ENCODE data around the gene BRI3BP.
"Not testable (repeated sequence)": the region's sequence is repeated elsewhere in the genome, so short reads cannot be mapped to it uniquely, and the experiment has no call there.

BRI3BP gene

GRCh38 chr12:125074294-125074693 is 80.8 kb downstream of the BRI3BP start:
- POLR2A ChIA-PET; H3K27ac ChIP-seq (ENCODE audit: insufficient read depth in 1 of 2, low read depth in 1 of 2, low read length in 2 of 2, poor library complexity in 1 of 2, severe bottlenecking in 2 of 2); H3K27me3 ChIP-seq (replicated peaks in 2 of 5; ENCODE audit: control insufficient read depth in 4 of 5, insufficient read depth in 5 of 5, low read length in 4 of 5); H3K9me3 ChIP-seq (ENCODE audit: control extremely low read depth in 1 of 5, control insufficient read depth in 4 of 5, insufficient read depth in 2 of 5, low read depth in 1 of 5, low read length in 4 of 5); CTCF ChIA-PET; H3K4me3 ChIP-seq (ENCODE audit: control insufficient read depth in 1 of 7, extremely low read depth in 1 of 7, insufficient read depth in 4 of 7, low read depth in 2 of 7, low read length in 6 of 7); H3K4me1 ChIP-seq (ENCODE audit: control extremely low read depth in 1 of 4, control insufficient read depth in 4 of 4, insufficient read depth in 4 of 4, low read length in 3 of 4); DNase-seq: not testable (repeated sequence)
- 100% methylated on average over 1 of the region's 2 CpGs for WGBS (ENCODE audit: insufficient coverage)
- peaks cover 5 to 63% (median 15%) of the 10 kb centered on the region in 4 experiments for H3K36me3 ChIP-seq (ENCODE audit: control insufficient read depth in 4 of 4, insufficient read depth in 4 of 4, low read length in 3 of 4)

DNA sequence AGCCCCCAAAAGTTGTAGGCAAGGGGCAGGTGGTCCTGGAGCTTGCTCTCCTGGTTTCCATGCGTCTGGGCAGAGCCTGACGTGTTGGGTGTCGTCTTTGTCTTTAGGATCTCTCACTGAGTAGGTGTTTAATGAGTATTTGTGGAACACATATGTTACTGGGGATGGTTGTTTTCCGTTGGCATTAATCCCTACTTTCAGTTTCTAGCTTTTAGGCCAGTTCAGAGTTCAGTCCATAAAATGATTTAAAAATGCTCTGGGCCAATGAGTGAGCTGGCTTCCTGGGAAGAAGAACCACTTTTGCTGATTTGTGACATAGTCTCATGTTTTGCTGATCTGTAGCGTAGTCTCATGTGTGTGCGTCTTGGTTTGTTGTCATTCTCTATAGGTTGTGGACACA is 82.7 kb downstream of the BRI3BP start:
- peaks cover 3 to 55% (median 13%) of the 10 kb centered on the region in 4 experiments for H3K36me3 ChIP-seq (ENCODE audit: control insufficient read depth in 4 of 4, insufficient read depth in 4 of 4, low read length in 3 of 4)
- H3K4me1 ChIP-seq (ENCODE audit: control extremely low read depth in 1 of 4, control insufficient read depth in 4 of 4, insufficient read depth in 4 of 4, low read length in 3 of 4) = no peaks in the 10 kb centered on the region
- H3K9me3 ChIP-seq (ENCODE audit: control extremely low read depth in 1 of 5, control insufficient read depth in 4 of 5, insufficient read depth in 2 of 5, low read depth in 1 of 5, low read length in 4 of 5) = no peaks in the 10 kb centered on the region
- ChIA-PET CTCF (interaction anchor here (0.8 kb wide), 1 partner anchor 20 kb away, joined by 3 read pairs; no protein-coding TSS in a partner anchor), POLR2A (no interaction called here)
- DNase-seq = no peak
- H3K4me3 ChIP-seq (ENCODE audit: control insufficient read depth in 1 of 7, extremely low read depth in 1 of 7, insufficient read depth in 4 of 7, low read depth in 2 of 7, low read length in 6 of 7) = no peak overlapping the region
- H3K27ac ChIP-seq (ENCODE audit: insufficient read depth in 1 of 2, low read depth in 1 of 2, low read length in 2 of 2, poor library complexity in 1 of 2, severe bottlenecking in 2 of 2) = no peak overlapping the region
- no peaks in the 10 kb centered on the region for H3K27me3 ChIP-seq (replicated peaks in 2 of 5; ENCODE audit: control insufficient read depth in 4 of 5, insufficient read depth in 5 of 5, low read length in 4 of 5)
- WGBS (ENCODE audit: insufficient coverage) = 97% methylated on average over 5 of the region's 6 CpGs

- no peak for DNase-seq
- POLR2A ChIA-PET = no interaction called here
- peaks cover 3 to 46% (median 15%) of the 10 kb centered on the region in 4 experiments for H3K36me3 ChIP-seq (ENCODE audit: control insufficient read depth in 4 of 4, insufficient read depth in 4 of 4, low read length in 3 of 4)
- no peaks in the 10 kb centered on the region for H3K9me3 ChIP-seq (ENCODE audit: control extremely low read depth in 1 of 5, control insufficient read depth in 4 of 5, insufficient read depth in 2 of 5, low read depth in 1 of 5, low read length in 4 of 5)
- no peak overlapping the region for H3K27ac ChIP-seq (ENCODE audit: insufficient read depth in 1 of 2, low read depth in 1 of 2, low read length in 2 of 2, poor library complexity in 1 of 2, severe bottlenecking in 2 of 2)
- no peaks in the 10 kb centered on the region for H3K27me3 ChIP-seq (replicated peaks in 2 of 5; ENCODE audit: control insufficient read depth in 4 of 5, insufficient read depth in 5 of 5, low read length in 4 of 5)
- no peak overlapping the region for H3K4me3 ChIP-seq (ENCODE audit: control insufficient read depth in 1 of 7, extremely low read depth in 1 of 7, insufficient read depth in 4 of 7, low read depth in 2 of 7, low read length in 6 of 7)
- CTCF ChIA-PET = no interaction called here
- WGBS (ENCODE audit: insufficient coverage) = 98% methylated on average over 8 of the region's 10 CpGs
- H3K4me1 ChIP-seq (ENCODE audit: control extremely low read depth in 1 of 4, control insufficient read depth in 4 of 4, insufficient read depth in 4 of 4, low read length in 3 of 4) = no peaks in the 10 kb centered on the region
These were observed 85.6 kb downstream of the BRI3BP start for GRCh38 chr12:125079084-125079483.

GRCh38 chr12:125079648-125080645 is 86.5 kb downstream of the BRI3BP start:
- H3K36me3 ChIP-seq (ENCODE audit: control insufficient read depth in 4 of 4, insufficient read depth in 4 of 4, low read length in 3 of 4) = peaks cover 3 to 48% (median 18%) of the 10 kb centered on the region in 4 experiments
- ChIA-PET POLR2A (no interaction called here), CTCF (interaction anchor here (0.7 kb wide), 1 partner anchor 10 kb away, joined by 3 read pairs; no protein-coding TSS in a partner anchor)
- H3K27ac ChIP-seq (ENCODE audit: insufficient read depth in 1 of 2, low read depth in 1 of 2, low read length in 2 of 2, poor library complexity in 1 of 2, severe bottlenecking in 2 of 2) = no peak overlapping the region
- H3K4me1 ChIP-seq (ENCODE audit: control extremely low read depth in 1 of 4, control insufficient read depth in 4 of 4, insufficient read depth in 4 of 4, low read length in 3 of 4) = no peaks in the 10 kb centered on the region
- H3K27me3 ChIP-seq (replicated peaks in 2 of 5; ENCODE audit: control insufficient read depth in 4 of 5, insufficient read depth in 5 of 5, low read length in 4 of 5) = no peaks in the 10 kb centered on the region
- no peak overlapping the region for H3K4me3 ChIP-seq (ENCODE audit: control insufficient read depth in 1 of 7, extremely low read depth in 1 of 7, insufficient read depth in 4 of 7, low read depth in 2 of 7, low read length in 6 of 7)
- no peaks in the 10 kb centered on the region for H3K9me3 ChIP-seq (ENCODE audit: control extremely low read depth in 1 of 5, control insufficient read depth in 4 of 5, insufficient read depth in 2 of 5, low read depth in 1 of 5, low read length in 4 of 5)
- DNase-seq = no peak
- WGBS (ENCODE audit: insufficient coverage) = 91% methylated on average over 11 of the region's 15 CpGs

Data from common myeloid progenitor, CD34-positive (primary cell).